Measurements from ENCODE around the gene DCLRE1B.

DNA sequence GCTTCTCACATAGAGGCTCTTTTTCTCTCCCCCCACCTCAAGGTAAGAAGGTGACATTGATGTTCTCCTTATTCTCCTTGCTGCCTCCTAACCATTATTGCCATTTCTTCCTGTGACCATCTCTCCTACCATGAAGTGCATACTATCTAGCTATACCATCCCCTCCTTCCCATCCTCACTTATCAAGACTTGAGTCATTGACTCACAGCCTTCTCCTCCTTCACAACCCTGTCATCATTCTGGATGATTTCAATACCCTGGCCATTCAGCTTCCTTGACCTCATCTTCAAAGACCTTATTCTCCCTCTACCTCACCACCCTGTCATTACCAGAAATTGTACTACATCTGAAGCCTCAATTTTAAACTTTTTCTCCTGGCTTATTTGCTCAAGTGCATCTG lies 13.1 kb downstream of the DCLRE1B start:
- TF ChIP-seq, protein P1, sequence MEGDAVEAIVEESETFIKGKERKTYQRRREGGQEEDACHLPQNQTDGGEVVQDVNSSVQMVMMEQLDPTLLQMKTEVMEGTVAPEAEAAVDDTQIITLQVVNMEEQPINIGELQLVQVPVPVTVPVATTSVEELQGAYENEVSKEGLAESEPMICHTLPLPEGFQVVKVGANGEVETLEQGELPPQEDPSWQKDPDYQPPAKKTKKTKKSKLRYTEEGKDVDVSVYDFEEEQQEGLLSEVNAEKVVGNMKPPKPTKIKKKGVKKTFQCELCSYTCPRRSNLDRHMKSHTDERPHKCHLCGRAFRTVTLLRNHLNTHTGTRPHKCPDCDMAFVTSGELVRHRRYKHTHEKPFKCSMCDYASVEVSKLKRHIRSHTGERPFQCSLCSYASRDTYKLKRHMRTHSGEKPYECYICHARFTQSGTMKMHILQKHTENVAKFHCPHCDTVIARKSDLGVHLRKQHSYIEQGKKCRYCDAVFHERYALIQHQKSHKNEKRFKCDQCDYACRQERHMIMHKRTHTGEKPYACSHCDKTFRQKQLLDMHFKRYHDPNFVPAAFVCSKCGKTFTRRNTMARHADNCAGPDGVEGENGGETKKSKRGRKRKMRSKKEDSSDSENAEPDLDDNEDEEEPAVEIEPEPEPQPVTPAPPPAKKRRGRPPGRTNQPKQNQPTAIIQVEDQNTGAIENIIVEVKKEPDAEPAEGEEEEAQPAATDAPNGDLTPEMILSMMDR (IDR thresholded peaks at IDR 0.05; ENCODE audit: low read depth, low read length, missing input control) = no peak
- TF ChIP-seq FOXA1 (IDR thresholded peaks at IDR 0.05) (no peak), REST (IDR thresholded peaks at IDR 0.05) (no peak), YY1 (IDR thresholded peaks at IDR 0.05) (no peak), SP1 (IDR thresholded peaks at IDR 0.05) (no peak), GABPA (IDR thresholded peaks at IDR 0.05 in 1 of 2, conservative IDR thresholded peaks at IDR 0.05 in 1 of 2) (no peak), RAD21 (IDR thresholded peaks at IDR 0.05) (no peak), EGR1 (IDR thresholded peaks at IDR 0.05; ENCODE audit: low read depth in 2 of 2) (no peak)

Measured in liver (tissue), 3 donors.